Tibial nerve (tissue), 4 donors: ENCODE measurements around the gene KIF20B.

Experiments
- CTCF ChIP-seq, 5 experiments: fragments of 200-600 bp in 3 of 5; fragments of 450-650 bp in 2 of 5; sonication (generic) in 3 of 5; IDR thresholded peaks; one replicate each; pipeline ENCODE4 v1.5.1; 2016 to 2019; ENCODE audit warnings: antibody characterized with exemption in 5 of 5, mild to moderate bottlenecking in 3 of 5, moderate library complexity in 2 of 5
- EP300 ChIP-seq, 2 donors: sonication (generic); formaldehyde crosslinking; IDR thresholded peaks; one replicate each; pipeline ENCODE4 v1.6.1; 2017; ENCODE audit warnings: antibody characterized with exemption in 2 of 2, mild to moderate bottlenecking in 1 of 2

GRCh38 chr10:89705466-89705865 is 4.1 kb downstream of the KIF20B start:
- TF ChIP-seq CTCF (IDR thresholded peaks at IDR 0.05) (no peak), EP300 (IDR thresholded peaks at IDR 0.05) (no peak)
